ENCODE measurements around the gene ZNRF1. TPM values are rescaled to one million over a fixed set of nuclear protein-coding genes. Genes with fewer than 3 reads are reported as not detected.

The ZNRF1 gene
- total RNA-seq, 2 donors from 2014 or later = 44.9 to 46.1 TPM

GRCh38 chr16:75130150-75130771, 131.4 kb downstream of the ZNRF1 start:
- no peak overlapping the region for H3K27ac Mint-ChIP-seq

GRCh38 chr16:75131081-75131480, 132.3 kb downstream of the ZNRF1 start:
- Histone ChIP-seq H3K27me3 (ENCODE audit: control insufficient read depth, insufficient read depth, low read length, poor library complexity, severe bottlenecking) (no peaks in the 10 kb centered on the region), H3K4me3 (ENCODE audit: low read length) (no peak overlapping the region), H3K27ac (ENCODE audit: low read depth, low read length) (no peak overlapping the region), H3K36me3 (ENCODE audit: control insufficient read depth, insufficient read depth, low read length) (no peaks in the 10 kb centered on the region), H3K4me1 (ENCODE audit: control insufficient read depth, insufficient read depth, low read length) (no peaks in the 10 kb centered on the region), H3K9me3 (ENCODE audit: control insufficient read depth, low read length) (peaks cover 23% of the 10 kb centered on the region), H3K9ac (ENCODE audit: extremely low read depth, low read length, poor library complexity, severe bottlenecking) (no peak overlapping the region)
- DNase-seq = peak; percentile 70
- no peak for TF ChIP-seq CTCF (conservative IDR thresholded peaks at IDR 0.05)
- no peak overlapping the region for H3K27ac Mint-ChIP-seq
- no peak overlapping the region for H3K4me3 Mint-ChIP-seq
- WGBS, 2 experiments (ENCODE audit: insufficient coverage in 1 of 2, insufficient read length in 1 of 2) = 68 to 78% methylated on average over 6 of the region's 7 CpGs
- peaks cover 21% of the 10 kb centered on the region for H3K9me3 Mint-ChIP-seq
- no peaks in the 10 kb centered on the region for H3K27me3 Mint-ChIP-seq (ENCODE audit: insufficient read depth)
- H3K36me3 Mint-ChIP-seq (ENCODE audit: low read depth) = peaks cover 4% of the 10 kb centered on the region
- no peaks in the 10 kb centered on the region for H3K4me1 Mint-ChIP-seq

More at GRCh38 chr16:75130150-75130771, 131.4 kb downstream of the ZNRF1 start:
- H3K4me3 Mint-ChIP-seq = no peak overlapping the region
- no peaks in the 10 kb centered on the region for H3K4me1 Mint-ChIP-seq
- H3K4me3 ChIP-seq (ENCODE audit: low read length) = no peak overlapping the region
- H3K9me3 ChIP-seq (ENCODE audit: control insufficient read depth, low read length) = peaks cover 23% of the 10 kb centered on the region
- no peaks in the 10 kb centered on the region for H3K27me3 ChIP-seq (ENCODE audit: control insufficient read depth, insufficient read depth, low read length, poor library complexity, severe bottlenecking)
- no peaks in the 10 kb centered on the region for H3K27me3 Mint-ChIP-seq (ENCODE audit: insufficient read depth)
- no peaks in the 10 kb centered on the region for H3K4me1 ChIP-seq (ENCODE audit: control insufficient read depth, insufficient read depth, low read length)
- H3K36me3 Mint-ChIP-seq (ENCODE audit: low read depth) = peaks cover 4% of the 10 kb centered on the region
- no peaks in the 10 kb centered on the region for H3K36me3 ChIP-seq (ENCODE audit: control insufficient read depth, insufficient read depth, low read length)
- DNase-seq = peak; percentile 65
- no peak overlapping the region for H3K27ac ChIP-seq (ENCODE audit: low read depth, low read length)
- WGBS, 2 experiments (ENCODE audit: insufficient coverage in 1 of 2, insufficient read length in 1 of 2) = 88% methylated on average over 7 to 8 of the region's 9 CpGs
- peak; percentile 41 for TF ChIP-seq CTCF (conservative IDR thresholded peaks at IDR 0.05)
- H3K9ac ChIP-seq (ENCODE audit: extremely low read depth, low read length, poor library complexity, severe bottlenecking) = no peak overlapping the region
- peaks cover 24% of the 10 kb centered on the region for H3K9me3 Mint-ChIP-seq

GRCh38 chr16:75138233-75138632, 139.4 kb downstream of the ZNRF1 start:
- no peak for DNase-seq
- H3K36me3 Mint-ChIP-seq (ENCODE audit: low read depth) = no peaks in the 10 kb centered on the region
- Histone ChIP-seq H3K4me3 (ENCODE audit: low read length) (no peak overlapping the region), H3K36me3 (ENCODE audit: control insufficient read depth, insufficient read depth, low read length) (no peaks in the 10 kb centered on the region), H3K27me3 (ENCODE audit: control insufficient read depth, insufficient read depth, low read length, poor library complexity, severe bottlenecking) (no peaks in the 10 kb centered on the region), H3K4me1 (ENCODE audit: control insufficient read depth, insufficient read depth, low read length) (peaks cover 4% of the 10 kb centered on the region), H3K9ac (ENCODE audit: extremely low read depth, low read length, poor library complexity, severe bottlenecking) (no peak overlapping the region), H3K9me3 (ENCODE audit: control insufficient read depth, low read length) (no peaks in the 10 kb centered on the region), H3K27ac (ENCODE audit: low read depth, low read length) (no peak overlapping the region)
- WGBS, 2 experiments (ENCODE audit: insufficient coverage in 1 of 2, insufficient read length in 1 of 2) = 90 to 91% methylated on average over 7 to 8 of the region's 8 CpGs
- H3K4me3 Mint-ChIP-seq = no peak overlapping the region
- H3K9me3 Mint-ChIP-seq = peaks cover 5% of the 10 kb centered on the region
- no peak overlapping the region for H3K27ac Mint-ChIP-seq
- TF ChIP-seq CTCF (conservative IDR thresholded peaks at IDR 0.05) = no peak
- H3K4me1 Mint-ChIP-seq = no peaks in the 10 kb centered on the region
- no peaks in the 10 kb centered on the region for H3K27me3 Mint-ChIP-seq (ENCODE audit: insufficient read depth)

Data from endodermal cell (in vitro differentiated cells).